ENCODE results near the gene PELI2. TPM values are rescaled to one million over a fixed set of nuclear protein-coding genes. Genes with fewer than 3 reads are reported as not detected.

Gene PELI2
- total RNA-seq, 2 donors from 2014 or later, result 9.8 to 13.9 TPM

DNA sequence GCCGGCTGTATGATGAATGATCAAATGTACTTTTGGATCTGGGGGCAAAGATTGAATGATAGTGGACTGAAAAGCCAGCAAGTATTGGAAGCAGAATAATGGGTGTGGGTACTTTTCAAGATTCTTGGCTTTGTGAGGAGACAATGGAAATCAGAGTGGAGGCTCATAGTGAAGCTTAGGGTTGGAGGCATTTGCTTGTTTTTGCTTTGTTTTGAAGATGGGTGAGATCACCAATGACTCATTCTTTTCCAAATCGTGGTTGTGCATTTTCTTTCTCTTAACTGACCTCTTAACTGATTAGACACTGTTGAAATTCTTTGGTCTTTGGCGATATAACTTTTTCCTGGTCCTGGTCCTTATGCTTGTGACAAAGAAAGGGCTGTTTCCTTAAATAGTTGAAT, 54.4 kb downstream of the PELI2 start:
- intact Hi-C loops (cut with DNase I), result no loop called here
- no peak for DNase-seq
- no peaks in the 10 kb centered on the region for H3K4me1 ChIP-seq

DNA sequence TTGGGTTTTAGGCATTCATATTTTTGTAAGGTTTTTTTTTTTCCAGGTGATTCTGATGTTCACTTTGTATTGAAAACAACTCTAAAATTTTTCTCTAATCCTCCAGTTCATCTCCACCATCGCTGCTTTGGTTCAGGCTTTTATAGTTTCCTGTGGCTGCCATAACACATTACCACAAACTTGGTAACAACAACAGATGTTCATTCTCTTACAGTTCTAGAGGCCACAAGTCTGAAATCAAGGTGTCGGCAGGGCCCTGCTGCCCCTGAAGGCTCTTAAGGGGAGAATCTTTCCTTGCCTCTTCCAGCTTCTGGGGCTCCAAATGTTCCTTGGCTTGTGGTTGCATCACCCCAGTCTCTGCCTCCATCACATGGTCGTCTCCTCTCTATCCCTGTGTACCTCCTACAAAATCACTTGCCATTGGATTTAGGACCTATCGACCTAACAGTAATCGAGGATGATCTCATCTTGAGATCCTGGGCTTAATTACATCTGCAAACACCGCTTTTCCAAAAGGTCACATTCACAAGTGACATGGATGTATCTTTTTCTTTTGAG, 55.2 kb downstream of the PELI2 start:
- no peak for DNase-seq
- H3K36me3 ChIP-seq, result no peaks in the 10 kb centered on the region
- no peak overlapping the region for H3K4me3 ChIP-seq
- no peak overlapping the region for H3K27ac ChIP-seq
- intact Hi-C loops (cut with DNase I), result no loop called here
- H3K27me3 ChIP-seq, result no peaks in the 10 kb centered on the region
- H3K4me1 ChIP-seq, result no peaks in the 10 kb centered on the region
- TF ChIP-seq, protein P1, sequence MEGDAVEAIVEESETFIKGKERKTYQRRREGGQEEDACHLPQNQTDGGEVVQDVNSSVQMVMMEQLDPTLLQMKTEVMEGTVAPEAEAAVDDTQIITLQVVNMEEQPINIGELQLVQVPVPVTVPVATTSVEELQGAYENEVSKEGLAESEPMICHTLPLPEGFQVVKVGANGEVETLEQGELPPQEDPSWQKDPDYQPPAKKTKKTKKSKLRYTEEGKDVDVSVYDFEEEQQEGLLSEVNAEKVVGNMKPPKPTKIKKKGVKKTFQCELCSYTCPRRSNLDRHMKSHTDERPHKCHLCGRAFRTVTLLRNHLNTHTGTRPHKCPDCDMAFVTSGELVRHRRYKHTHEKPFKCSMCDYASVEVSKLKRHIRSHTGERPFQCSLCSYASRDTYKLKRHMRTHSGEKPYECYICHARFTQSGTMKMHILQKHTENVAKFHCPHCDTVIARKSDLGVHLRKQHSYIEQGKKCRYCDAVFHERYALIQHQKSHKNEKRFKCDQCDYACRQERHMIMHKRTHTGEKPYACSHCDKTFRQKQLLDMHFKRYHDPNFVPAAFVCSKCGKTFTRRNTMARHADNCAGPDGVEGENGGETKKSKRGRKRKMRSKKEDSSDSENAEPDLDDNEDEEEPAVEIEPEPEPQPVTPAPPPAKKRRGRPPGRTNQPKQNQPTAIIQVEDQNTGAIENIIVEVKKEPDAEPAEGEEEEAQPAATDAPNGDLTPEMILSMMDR (IDR thresholded peaks at IDR 0.05), result no peak
- no peaks in the 10 kb centered on the region for H3K9me3 ChIP-seq
- H3K9ac ChIP-seq (ENCODE audit: low read depth in 2 of 2, low read length in 2 of 2), result no peak overlapping the region

More for the DNA sequence above, 54.4 kb downstream of the PELI2 start:
- no peaks in the 10 kb centered on the region for H3K36me3 ChIP-seq
- H3K9ac ChIP-seq (ENCODE audit: low read depth in 2 of 2, low read length in 2 of 2), result no peak overlapping the region
- H3K27ac ChIP-seq, result no peak overlapping the region
- no peaks in the 10 kb centered on the region for H3K27me3 ChIP-seq
- H3K9me3 ChIP-seq, result no peaks in the 10 kb centered on the region
- TF ChIP-seq, protein P1 (IDR thresholded peaks at IDR 0.05), result no peak
- no peak overlapping the region for H3K4me3 ChIP-seq

DNA sequence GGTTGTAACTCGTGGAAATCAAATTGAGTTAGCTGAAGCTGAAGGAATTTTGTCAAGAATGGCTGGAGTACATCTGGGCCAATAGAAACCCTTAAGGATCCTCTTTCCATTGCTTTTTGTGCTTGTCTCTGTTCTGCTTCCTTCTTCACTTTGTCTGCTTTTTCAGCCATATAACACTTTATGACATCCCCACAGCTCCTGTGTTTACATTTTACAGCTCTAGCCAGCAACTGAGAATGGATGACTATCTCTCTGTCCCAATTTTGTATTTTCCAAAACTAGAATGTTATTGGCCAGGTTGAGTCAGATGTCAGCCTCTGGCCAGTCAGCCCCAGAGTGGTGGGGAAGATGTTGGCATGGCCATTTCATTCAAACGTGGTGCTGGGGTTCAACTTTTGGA, 57.6 kb downstream of the PELI2 start:
- H3K36me3 ChIP-seq, result no peaks in the 10 kb centered on the region
- H3K4me1 ChIP-seq, result no peaks in the 10 kb centered on the region
- H3K9me3 ChIP-seq, result no peaks in the 10 kb centered on the region
- no peak overlapping the region for H3K9ac ChIP-seq (ENCODE audit: low read depth in 2 of 2, low read length in 2 of 2)
- intact Hi-C loops (cut with DNase I), result no loop called here
- H3K27me3 ChIP-seq, result no peaks in the 10 kb centered on the region
- H3K4me3 ChIP-seq, result no peak overlapping the region
- DNase-seq, result no peak
- TF ChIP-seq, protein P1 (IDR thresholded peaks at IDR 0.05), result no peak
- no peak overlapping the region for H3K27ac ChIP-seq

DNA sequence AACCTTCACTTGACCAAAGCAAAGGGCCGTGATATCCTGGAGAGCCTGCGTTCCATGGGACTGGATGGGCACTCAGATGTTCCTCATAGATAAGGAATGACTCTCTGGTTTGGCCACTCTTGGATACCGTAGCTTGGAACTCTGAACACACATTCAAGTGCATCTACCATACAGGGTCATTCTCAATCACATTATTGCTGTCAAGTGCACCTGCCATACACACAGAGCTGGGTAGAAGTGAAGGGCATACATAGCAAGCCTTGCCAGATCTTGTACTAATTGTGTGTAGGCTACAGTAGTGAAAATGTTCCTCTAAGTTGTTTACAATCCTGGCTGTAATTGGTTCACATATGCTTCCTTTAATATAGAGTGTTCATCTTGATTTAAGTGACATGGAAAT, 58.3 kb downstream of the PELI2 start:
- intact Hi-C loops (cut with DNase I), result no loop called here
- Histone ChIP-seq H3K27ac (no peak overlapping the region), H3K9ac (ENCODE audit: low read depth in 2 of 2, low read length in 2 of 2) (no peak overlapping the region), H3K36me3 (no peaks in the 10 kb centered on the region), H3K9me3 (no peaks in the 10 kb centered on the region), H3K4me3 (no peak overlapping the region), H3K4me1 (no peaks in the 10 kb centered on the region), H3K27me3 (no peaks in the 10 kb centered on the region)
- no peak for DNase-seq
- TF ChIP-seq, protein P1 (IDR thresholded peaks at IDR 0.05), result no peak

DNA sequence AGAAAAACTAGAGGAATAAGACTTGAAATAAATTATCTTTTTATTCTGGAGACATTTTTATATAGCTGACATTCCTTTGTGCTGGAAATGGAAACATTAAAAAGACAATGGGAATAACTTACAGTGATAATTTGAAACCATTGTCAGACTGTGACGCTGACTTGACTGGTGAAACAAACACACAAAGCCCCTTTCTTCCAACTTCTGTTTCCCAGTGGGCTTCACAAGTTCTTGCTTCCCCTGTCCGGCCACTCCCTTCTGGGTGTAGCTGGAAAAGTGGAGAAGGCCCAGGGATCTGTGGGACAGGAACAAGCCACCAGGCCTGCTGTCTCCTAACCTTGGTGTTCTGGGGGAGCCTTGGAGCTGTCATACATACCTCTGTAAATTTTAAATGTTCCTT, 58.8 kb downstream of the PELI2 start:
- H3K27me3 ChIP-seq, result no peaks in the 10 kb centered on the region
- H3K36me3 ChIP-seq, result no peaks in the 10 kb centered on the region
- no peak for DNase-seq
- no peaks in the 10 kb centered on the region for H3K9me3 ChIP-seq
- H3K4me3 ChIP-seq, result no peak overlapping the region
- no peaks in the 10 kb centered on the region for H3K4me1 ChIP-seq
- no peak overlapping the region for H3K9ac ChIP-seq (ENCODE audit: low read depth in 2 of 2, low read length in 2 of 2)
- TF ChIP-seq, protein P1 (IDR thresholded peaks at IDR 0.05), result no peak
- H3K27ac ChIP-seq, result no peak overlapping the region
- intact Hi-C loops (cut with DNase I), result no loop called here
